ENCODE data around the gene RIMBP3B. TPM values are rescaled to one million over a fixed set of nuclear protein-coding genes. Genes with fewer than 3 reads are reported as not detected.
"Not testable (repeated sequence)": the region's sequence is repeated elsewhere in the genome, so short reads cannot be mapped to it uniquely, and the experiment has no call there.

RIMBP3B gene
- polyA plus RNA-seq, 2 of the 4 experiments (the other 2 are of a cell fraction) = 0.08 to 0.14 TPM

- WGBS (ENCODE audit: missing lambda C conversion rate) = 82% methylated on average over 5 of the region's 15 CpGs
- DNase-seq (ENCODE audit: low read depth in 1 of 2, low spot score in 1 of 2); H3K4me1 ChIP-seq; H3K9me3 ChIP-seq; FAIRE-seq; H3K4me2 ChIP-seq; H3K4me3 ChIP-seq; CTCF ChIA-PET; POLR2A ChIA-PET; ATAC-seq; H3K27ac ChIP-seq: not testable (repeated sequence)
Measured at GRCh38 chr22:21418974-21419638, 35.6 kb downstream of the RIMBP3B start.

DNA sequence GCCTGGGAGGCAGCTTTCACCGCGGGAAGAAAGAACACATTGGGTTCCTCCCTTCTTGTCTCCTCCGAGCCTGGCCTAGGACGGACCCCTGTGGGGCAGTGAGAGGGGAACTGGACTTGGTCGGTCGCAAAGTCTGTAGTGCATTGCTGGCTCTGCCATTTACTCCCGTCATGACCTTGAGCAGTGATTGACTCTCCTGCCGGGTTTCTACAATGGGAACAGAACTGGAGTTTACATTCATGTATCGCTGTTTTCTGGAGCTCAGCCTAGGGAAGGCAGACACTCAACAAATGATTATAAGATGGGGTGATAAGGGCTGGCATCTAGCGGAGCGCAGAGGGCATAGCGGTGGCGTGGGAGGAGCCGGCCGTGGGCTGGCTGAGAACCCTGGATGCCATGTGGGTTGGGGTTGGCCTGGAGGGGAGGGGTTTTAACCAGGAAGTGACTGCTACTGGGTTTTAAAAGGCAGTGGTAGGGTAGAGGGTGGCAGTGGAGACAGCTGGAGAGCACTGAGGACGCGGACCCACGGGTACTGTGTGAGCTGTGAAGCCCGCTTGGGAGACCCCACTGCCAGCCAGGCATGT lies 36.7 kb downstream of the RIMBP3B start:
- H3K27ac ChIP-seq; DNase-seq (ENCODE audit: low read depth in 1 of 2, low spot score in 1 of 2); H3K4me2 ChIP-seq; H3K4me3 ChIP-seq; H3K4me1 ChIP-seq; POLR2A ChIA-PET; H3K9me3 ChIP-seq; FAIRE-seq; CTCF ChIA-PET: not testable (repeated sequence)
- ATAC-seq = peak in 1 of 2 experiments; percentile 44; a peak in 3 of 6 replicates
- 81% methylated on average over 5 of the region's 19 CpGs for WGBS (ENCODE audit: missing lambda C conversion rate)

GRCh38 chr22:21424084-21424709 lies 40.6 kb downstream of the RIMBP3B start:
- H3K4me1 ChIP-seq; POLR2A ChIA-PET; H3K4me2 ChIP-seq; FAIRE-seq; H3K9me3 ChIP-seq; H3K4me3 ChIP-seq; CTCF ChIA-PET; H3K27ac ChIP-seq; DNase-seq (ENCODE audit: low read depth in 1 of 2, low spot score in 1 of 2): not testable (repeated sequence)
- no CpG with 5 or more reads among the region's 12 CpGs for WGBS (ENCODE audit: missing lambda C conversion rate)
- ATAC-seq = peak in 1 of 2 experiments; percentile 47; a peak in 4 of 6 replicates

GRCh38 chr22:21434378-21435233 lies 51.1 kb downstream of the RIMBP3B start:
- DNase-seq (ENCODE audit: low read depth in 1 of 2, low spot score in 1 of 2); CTCF ChIA-PET; H3K27ac ChIP-seq; POLR2A ChIA-PET; FAIRE-seq; H3K4me3 ChIP-seq; ATAC-seq; H3K4me2 ChIP-seq; H3K9me3 ChIP-seq; H3K4me1 ChIP-seq: not testable (repeated sequence)
- WGBS (ENCODE audit: missing lambda C conversion rate) = no CpG with 5 or more reads among the region's 15 CpGs

DNA sequence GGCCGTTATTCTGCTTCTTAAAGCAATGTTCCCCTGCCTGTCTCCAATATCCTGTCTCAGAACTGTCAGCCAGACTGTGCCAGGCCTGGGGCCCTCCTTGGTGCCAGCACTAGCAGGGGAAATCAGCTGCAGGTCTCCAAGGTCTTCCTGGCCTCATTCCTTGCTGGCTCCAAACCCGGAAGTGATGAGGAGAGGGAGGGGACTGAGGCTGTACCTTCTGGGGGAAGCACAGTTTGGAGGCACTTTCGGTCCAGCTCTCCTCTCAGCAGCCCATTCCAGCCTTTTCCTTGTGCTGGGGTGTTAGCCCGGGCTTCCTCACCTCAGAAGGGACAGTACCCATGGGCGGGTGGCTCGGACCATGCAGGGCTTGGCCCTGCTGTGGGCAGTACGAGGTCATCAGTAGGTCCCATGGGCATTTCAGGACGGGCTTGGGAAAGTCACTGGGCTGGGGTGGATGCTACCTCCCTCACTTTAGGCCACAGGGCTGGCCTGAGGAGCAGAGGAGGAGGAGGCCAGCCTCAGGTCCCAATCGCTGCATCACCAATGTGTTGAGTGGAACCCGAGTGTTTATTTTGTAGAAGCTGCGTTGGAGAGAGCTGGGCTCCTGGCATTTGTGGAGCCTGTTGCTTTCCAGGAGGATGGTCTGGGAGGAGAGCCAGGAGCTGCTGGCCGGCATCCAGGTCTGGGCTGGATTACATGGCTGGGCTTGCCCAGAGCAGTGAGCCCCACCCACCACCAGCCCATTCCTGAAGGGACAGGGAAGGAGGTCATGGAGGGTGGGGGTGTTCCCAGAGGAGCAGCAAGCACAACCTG lies 52.7 kb downstream of the RIMBP3B start:
- FAIRE-seq; H3K4me3 ChIP-seq; DNase-seq (ENCODE audit: low read depth in 1 of 2, low spot score in 1 of 2); CTCF ChIA-PET; POLR2A ChIA-PET; H3K4me1 ChIP-seq; H3K9me3 ChIP-seq: not testable (repeated sequence)
- Histone ChIP-seq H3K27ac (peak overlapping the region; percentile 45 to 74; a peak in 2 of 6 replicates), H3K4me2 (peak overlapping the region; percentile 59; the same call in 2 of the 3 replicates)
- peak; percentile 72 to 87 for ATAC-seq
- no CpG with 5 or more reads among the region's 12 CpGs for WGBS (ENCODE audit: missing lambda C conversion rate)

DNA sequence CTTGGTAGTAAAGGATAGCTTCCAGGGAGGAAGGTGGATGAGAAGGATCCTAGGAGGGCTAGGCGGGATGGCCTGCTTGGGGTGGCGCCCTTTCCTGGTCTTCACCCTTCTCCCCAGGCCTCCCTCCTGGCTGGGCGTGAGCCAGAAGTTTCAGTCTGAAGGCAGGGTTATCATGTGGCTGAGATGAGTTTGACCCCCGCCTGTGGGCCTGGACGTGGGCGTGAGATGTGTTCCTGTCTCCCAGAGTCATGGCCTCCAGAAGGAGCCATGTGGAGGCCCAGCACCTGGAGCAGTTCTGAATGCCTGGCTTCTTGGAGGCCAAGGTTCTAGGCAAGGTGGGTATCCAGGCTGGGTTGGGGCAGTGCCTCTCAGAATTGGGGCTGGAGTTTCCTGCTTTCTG lies 54.5 kb downstream of the RIMBP3B start:
- H3K4me1 ChIP-seq; POLR2A ChIA-PET; H3K4me2 ChIP-seq; ATAC-seq; CTCF ChIA-PET; FAIRE-seq; DNase-seq (ENCODE audit: low read depth in 1 of 2, low spot score in 1 of 2); H3K4me3 ChIP-seq; H3K9me3 ChIP-seq; H3K27ac ChIP-seq: not testable (repeated sequence)
- WGBS (ENCODE audit: missing lambda C conversion rate) = 91% methylated on average over 4 of the region's 6 CpGs

Small RNAs within 50 kb of the gene (small RNA-seq; reads per million reads assigned to genes)
- gene RF00492 (0 reads per million in 6 experiments), gene RN7SKP63 (0 reads per million in 6 experiments)

Other genes with a start within 250 kb of the RIMBP3B start
- 1.0 and 1.1 TPM in 2 replicates for gene HIC2, start 33.6 kb downstream of the RIMBP3B start, polyA plus RNA-seq (2011; rRNA removed)
- 2.7 to 2.9 TPM (median 2.8 TPM) in 3 replicates for gene HIC2, start 33.6 kb downstream of the RIMBP3B start, polyA plus RNA-seq (2017; fragmentation: RNase III; extraction: RNeasy Plus Mini Kit Qiagen cat#74134 plus additional on column Dnase treatment)
- 0.57 and 0.71 TPM in 2 replicates for gene TMEM191C, start 83.6 kb downstream of the RIMBP3B start, polyA plus RNA-seq (2011; rRNA removed)
- gene TMEM191C, start 83.6 kb downstream of the RIMBP3B start, polyA plus RNA-seq (2017; fragmentation: RNase III; extraction: RNeasy Plus Mini Kit Qiagen cat#74134 plus additional on column Dnase treatment) = 0.44 to 1.2 TPM (median 0.58 TPM) in 3 replicates
- gene RIMBP3C, start 167.7 kb downstream of the RIMBP3B start, polyA plus RNA-seq (2011; rRNA removed) = 0.05 and 0.08 TPM in 2 replicates
- 0.17 to 0.27 TPM (median 0.24 TPM) in 3 replicates for gene RIMBP3C, start 167.7 kb downstream of the RIMBP3B start, polyA plus RNA-seq (2017; fragmentation: RNase III; extraction: RNeasy Plus Mini Kit Qiagen cat#74134 plus additional on column Dnase treatment)
- 45.3 and 54.9 TPM in 2 replicates for gene UBE2L3, start 184.0 kb downstream of the RIMBP3B start, polyA plus RNA-seq (2011; rRNA removed)
- gene UBE2L3, start 184.0 kb downstream of the RIMBP3B start, polyA plus RNA-seq (2017; fragmentation: RNase III; extraction: RNeasy Plus Mini Kit Qiagen cat#74134 plus additional on column Dnase treatment) = 53.1 to 56.6 TPM (median 55.6 TPM) in 3 replicates
- 24.8 and 27.0 TPM in 2 replicates for gene YDJC, start 246.3 kb downstream of the RIMBP3B start, polyA plus RNA-seq (2011; rRNA removed)
- 28.3 to 29.9 TPM (median 28.3 TPM) in 3 replicates for gene YDJC, start 246.3 kb downstream of the RIMBP3B start, polyA plus RNA-seq (2017; fragmentation: RNase III; extraction: RNeasy Plus Mini Kit Qiagen cat#74134 plus additional on column Dnase treatment)
- 0.05 TPM in 1 of 2 replicates, not detected in the other for gene CCDC116, start 249.0 kb downstream of the RIMBP3B start, polyA plus RNA-seq (2011; rRNA removed)
- gene CCDC116, start 249.0 kb downstream of the RIMBP3B start, polyA plus RNA-seq (2017; fragmentation: RNase III; extraction: RNeasy Plus Mini Kit Qiagen cat#74134 plus additional on column Dnase treatment) = 0.04 to 0.06 TPM in 2 of 3 replicates, not detected in the other